HG03442 (cell line): ENCODE results near the gene RFX2.
"Not testable (repeated sequence)": the region's sequence is repeated elsewhere in the genome, so short reads cannot be mapped to it uniquely, and the experiment has no call there.

ENCODE experiments used
- ATAC-seq: cut with Tn5 transposase; IDR thresholded peaks from one replicate; pipeline ENCODE4 v1.9.1; 2021; ENCODE audit warnings: mild to moderate bottlenecking, moderate library complexity; ENCODE audit not compliant: unreplicated experiment

Gene RFX2

DNA sequence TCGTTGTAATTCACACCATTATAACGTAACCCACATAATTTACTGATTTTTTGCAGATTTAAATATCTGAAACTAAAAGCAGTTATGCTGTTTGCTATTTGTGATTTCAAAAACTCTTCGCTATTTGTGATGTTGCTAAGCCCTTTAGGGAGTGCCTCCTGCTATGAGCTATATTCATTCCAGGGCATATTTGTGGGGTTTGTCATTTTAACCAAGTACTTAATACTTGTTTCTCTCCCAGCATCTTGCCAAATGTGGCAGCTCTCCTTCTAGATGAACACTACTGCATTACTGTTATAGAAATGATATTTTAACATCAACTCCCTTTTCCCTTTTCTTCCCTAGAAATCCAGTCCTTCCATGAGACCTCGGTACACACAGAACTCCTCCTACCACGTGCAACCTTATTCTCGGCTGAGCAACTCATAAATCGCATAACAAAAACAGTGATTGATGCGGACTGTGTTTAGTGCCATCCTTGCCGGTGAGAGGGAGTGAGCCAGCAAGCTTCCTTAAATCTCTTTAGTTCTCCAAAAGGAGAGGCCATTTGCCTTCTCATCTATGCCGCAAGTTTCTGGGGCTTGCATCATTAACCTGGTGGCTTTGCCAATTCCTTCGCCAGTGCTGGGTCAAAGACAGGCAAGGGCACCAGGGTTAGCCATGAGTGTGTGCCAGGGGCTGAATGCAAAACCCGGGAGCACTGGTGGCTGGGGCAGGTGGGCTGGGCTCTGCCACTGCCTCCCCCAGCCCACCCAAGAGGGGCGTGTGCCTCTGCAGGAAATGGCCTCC is 33.4 kb downstream of the RFX2 start:
- ATAC-seq: no peak

DNA sequence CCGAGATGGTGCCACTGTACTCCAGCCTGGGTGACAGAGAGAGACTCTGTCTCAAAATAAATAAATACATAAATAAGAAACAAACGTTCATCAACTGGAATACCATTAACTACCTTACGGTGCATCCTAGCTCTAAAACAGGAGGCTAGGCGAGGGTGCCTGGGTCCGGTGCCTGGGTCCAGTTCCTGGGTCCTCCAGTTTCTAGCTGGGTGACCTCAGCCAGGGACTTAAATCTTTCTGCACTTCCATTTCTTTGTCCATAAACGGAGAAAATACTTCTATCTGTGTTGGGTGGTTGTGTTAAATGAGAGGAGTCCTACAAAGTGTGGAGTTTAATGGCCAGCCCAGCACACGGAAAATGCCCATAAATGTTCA is 34.0 kb downstream of the RFX2 start:
- ATAC-seq: no peak

DNA sequence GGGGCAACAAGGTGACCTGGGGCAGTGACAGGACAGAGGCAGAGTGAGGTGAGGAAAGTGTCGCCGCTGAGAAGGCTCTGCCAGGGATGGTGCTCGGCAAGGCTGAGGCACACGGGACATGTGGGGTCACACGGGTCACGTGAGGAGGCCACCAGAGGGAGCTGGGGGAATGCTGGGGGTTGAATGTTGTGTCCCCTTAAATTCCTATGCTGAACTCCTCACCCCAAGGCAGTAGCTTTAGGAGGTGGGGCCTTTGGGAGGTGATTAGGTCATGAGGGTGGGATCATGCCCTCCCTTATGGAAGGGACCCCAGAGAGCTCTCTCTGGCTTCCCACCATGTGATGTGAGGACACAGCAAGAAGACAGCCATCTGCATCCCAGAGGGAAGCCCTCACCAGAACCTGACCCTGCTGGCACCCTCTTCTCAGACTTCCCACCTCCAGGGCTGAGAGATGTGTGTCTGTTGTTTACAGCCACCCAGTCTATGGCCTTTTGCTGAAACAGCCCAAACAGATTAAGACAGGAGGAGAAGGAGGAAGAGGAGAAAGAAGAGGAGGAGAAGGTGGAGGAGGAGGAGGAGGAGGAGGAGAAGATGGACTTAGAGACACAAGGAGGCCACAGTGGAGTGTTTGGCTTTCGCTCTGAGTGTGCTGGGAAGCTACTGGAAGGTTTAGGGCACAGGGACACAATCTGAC is 35.4 kb downstream of the RFX2 start:
- no peak for ATAC-seq

DNA sequence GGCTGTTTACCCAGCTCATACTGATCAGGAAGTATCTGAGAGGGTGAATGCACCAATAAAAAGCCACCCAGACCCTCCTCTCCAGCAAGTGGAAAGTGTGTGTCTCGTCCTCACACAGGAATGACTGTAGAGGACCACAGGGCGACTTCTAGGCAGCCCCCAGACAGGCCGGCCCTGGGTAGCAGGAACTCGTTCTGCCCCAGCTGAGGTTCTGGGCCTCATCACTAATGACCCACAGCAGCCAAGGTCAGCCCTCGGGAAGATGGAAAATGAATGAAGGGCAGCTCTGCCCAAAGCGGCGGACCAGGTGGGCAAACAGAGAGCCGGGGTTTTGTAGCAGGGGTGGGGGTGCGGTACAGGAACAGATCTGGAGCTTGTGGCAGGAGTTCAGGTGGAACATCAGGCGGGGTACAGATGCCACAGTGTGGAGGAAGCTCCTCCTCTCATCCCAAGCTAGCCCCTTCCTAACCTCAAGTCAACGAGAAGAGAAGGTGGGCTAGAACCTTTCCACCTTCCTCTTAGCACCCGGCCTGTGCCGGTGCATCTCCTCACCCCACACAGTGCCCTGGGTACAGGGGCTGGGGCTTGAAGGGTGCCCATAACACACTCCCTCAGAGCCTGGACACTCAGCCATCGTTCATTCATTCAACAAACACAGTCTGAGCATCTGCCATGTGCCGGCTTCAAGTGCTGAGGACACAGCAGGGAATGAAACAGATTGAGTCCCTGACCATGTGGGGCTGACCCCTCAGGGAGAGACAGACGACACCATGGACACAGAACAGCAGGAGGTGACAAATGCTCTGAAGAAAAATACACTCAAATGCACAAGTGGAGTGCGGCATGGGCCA is 36.2 kb downstream of the RFX2 start:
- ATAC-seq: no peak

DNA sequence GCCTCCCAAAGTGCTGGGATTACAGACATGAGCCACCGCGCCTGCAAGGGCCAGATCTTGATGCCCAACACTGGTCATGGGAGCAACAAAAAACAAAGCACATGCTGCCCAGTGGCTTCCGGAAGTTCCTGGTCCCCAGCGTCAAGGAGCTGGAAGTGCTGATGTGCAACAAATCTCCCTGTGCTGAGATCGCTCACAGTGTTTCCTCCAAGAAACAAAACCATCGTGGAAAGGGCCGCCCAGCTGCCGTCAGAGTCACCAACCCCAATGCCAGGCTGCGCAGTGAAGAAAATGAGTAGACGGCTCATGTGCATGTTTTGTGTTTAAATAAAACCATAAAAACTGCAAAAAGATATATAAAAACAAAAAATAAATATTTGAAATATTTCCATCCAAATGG is 37.1 kb downstream of the RFX2 start:
- not testable (repeated sequence) for ATAC-seq

DNA sequence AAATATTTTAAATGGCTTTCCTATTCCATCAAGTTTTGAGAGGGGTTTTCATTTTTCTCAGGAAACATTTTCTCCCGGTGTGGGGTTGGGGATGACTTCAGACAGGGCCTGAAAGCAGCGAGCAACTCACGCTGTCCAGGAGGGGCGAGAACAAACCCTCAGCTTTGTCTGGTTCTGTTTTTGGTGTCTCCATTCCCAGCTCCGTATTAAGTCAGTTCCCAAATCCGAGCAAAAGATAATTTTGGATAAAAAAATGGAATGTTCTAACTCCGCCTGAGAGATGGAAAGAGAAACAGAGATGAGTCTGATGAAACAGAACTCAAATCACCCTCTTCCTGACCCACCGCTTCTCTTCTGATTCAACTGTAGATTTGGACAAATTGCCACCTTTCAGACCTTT is 38.4 kb downstream of the RFX2 start:
- no peak for ATAC-seq

DNA sequence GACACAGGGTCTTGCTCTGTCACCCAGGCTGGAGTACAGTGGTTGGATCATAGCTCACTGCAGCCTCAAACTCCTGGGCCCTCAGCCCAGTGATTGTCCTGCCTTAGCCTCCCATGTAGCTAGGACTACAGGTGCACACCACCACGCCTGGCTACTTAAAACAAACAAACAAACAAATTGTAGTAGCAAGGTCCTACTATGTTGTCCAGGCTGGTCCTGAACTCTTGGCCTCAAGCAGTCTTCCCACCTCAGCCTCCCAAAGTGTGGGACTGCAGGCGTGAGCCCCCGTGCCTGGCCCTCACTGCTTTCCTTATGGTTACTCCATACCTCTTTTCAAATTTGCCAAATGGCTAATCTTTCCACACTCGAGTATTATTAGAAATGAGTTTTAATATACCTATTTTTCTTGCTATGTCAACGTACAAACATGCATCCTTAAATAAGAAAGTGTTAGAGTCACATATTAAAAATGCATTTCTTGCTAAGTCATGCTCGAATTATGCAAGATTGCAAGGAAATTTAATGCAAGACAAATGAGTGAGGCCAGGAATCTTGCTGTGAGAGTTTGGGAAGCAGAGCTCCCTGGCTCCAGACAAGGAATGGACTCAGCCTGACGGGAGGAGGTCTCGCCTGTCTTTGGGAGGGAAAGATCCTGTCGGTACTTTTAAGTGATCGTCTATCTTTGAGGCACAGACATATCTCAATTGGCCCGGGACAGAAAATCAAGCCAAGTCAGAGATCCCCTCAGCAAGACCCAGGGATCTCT is 39.4 kb downstream of the RFX2 start:
- no peak for ATAC-seq

DNA sequence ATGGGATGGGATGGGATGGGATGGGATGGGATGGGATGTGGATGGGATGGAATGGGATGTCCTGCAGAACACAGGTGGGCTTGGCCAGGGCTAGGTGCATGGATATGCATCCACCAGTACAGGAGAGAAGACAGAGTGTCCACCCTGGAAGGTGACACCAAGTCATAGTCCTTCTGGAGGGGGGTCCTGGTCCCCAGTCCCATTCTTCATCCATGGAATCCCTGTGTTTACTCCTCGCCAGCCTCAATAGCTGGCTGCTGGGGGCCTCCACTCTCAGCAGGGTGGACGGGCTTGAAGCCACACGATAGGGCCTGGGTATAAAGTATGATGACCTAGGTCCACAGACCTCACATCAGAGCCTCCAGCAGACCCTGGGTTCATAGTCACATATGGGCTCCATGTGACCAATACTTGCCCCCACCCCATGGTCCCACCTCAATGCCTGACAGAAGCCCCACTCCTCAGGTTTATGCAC is 40.1 kb downstream of the RFX2 start:
- no peak for ATAC-seq

DNA sequence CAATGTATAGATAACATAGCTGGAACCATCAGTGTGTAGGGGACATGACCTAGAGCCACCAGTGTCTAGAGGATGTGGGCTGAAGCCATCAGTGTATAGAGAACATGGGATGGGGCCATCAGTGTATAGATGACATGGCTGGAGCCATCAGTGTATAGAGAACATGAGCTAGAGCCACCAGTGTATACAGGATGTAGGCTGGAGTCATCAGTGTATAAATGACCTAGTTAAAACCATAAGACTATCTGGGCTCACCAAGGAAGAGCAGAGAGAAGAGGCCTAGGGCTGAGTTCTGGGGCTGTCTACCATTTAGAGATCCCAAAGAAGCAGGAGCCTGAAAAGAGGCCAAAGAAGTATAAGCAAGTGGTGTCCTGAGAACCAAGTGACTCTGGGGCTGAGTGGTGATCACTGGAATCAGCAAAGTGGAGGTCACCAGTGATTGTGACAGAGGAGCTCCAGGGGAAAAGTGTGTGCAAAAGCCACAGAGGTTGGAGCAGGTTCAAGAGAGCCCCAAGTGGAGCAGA is 41.0 kb downstream of the RFX2 start:
- ATAC-seq: no peak

DNA sequence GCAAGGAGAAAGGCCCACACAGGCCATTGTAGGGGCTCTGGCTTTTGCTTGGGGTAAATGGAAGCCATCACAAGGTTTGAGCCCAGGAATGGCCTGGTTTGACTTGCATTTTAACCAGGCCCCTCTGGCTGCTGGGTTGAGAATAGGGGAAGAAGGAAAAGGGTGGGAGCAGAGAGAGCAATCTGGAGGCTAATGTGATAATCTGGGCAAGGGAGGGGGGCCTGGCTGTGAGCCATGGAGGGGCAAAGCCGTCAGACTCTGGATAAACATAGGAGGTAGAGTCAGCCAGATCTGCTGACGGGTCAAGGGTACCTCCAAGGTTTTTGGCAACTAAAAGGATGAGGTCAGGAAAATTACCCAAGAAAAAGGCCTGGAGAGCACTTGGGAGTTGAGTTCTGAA is 41.6 kb downstream of the RFX2 start:
- ATAC-seq: no peak

DNA sequence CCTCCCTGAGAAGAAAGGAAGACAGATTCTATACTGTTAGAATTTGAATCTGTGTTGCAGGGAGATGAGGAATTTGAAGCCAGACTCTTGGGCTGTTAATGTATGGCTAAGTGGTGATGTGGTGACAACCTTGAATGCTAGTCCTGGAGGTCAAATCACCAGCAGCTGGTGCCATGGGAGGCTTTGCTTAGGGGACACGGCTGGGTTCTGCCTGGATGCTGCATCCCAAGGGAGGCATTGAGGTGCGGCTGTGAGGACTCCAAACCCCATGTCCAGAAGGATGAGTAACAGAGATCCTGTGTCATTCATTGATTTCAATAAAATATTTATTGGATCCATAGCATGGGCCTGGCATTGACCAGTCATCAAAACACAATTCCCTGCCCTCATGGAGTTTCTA is 42.3 kb downstream of the RFX2 start:
- no peak for ATAC-seq

DNA sequence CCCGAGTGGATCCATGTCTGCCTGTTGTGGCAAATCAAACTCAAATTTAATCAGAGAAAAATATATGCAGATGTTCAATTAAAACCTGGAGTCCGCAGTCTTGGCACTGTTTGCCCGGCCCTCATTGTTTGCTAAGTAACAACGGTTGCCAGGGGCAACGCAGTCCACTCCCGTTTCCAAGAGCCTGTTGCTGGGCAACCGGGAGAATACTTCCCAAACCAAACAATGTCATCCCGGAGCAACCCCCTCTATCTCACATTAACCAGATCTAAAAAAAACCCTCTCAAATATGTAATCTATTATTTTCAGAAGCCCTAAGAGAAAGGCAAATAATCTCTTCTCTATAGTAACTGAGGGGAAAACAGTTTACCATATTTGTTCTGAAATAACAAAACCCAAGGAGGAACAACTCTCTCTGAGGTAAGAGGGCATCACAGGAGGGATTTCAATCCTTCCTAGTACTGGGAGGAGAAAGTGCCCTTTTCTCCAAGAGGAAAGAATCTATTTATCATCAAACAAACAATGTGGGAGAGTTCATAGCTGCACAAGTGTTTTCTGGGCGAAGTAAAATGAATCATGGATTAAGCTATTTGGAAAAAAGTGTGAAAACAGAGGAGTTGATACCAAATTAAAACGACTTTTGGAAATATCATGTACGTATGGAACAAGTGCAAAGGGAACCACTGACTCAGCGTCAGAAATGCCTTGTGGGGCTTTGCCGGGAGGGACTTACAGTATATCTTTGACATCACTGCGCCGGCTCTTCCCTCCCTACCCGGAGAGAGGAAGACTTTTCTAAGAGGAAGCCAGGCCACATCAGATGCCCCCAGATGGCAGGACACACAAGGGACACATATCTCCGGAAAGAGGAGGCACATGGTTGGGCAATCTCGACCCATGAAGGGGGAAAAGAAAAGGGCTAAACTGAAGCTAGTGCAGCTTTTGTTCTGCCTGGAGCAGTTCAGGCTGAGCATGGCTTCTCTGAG is 43.3 kb downstream of the RFX2 start:
- ATAC-seq: no peak

DNA sequence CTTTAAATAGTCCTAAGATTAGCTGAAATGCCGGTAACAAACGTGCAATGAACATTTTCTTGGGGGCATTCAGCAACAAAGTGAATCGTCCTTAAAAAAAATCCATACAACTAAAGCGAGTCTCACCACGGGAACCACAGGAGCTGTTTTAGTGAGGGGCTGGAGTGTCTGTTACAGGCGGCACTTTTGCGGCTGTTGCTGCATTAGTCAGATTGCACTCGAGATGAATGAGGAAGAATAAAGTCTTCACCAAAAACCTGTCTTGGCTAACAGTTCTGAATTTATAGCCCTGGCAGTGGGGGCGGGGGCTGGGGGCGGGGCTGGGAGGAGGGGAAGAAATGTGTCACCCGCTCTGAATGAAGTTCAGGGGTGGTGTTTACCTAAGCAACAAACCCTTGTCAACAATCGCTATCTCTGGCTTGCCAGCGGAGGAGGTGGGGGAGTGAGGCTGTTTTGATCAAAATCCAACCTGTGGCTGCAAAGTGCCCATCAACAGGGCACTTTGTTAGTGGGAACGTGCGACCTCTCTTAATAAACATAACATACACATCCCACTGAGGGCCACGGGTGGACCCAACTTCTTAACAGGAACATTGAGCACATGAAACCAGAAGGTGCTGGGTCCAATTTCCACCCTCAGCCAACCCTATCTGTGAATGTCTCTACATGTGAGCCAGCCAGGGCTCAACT is 44.5 kb downstream of the RFX2 start:
- no peak for ATAC-seq

DNA sequence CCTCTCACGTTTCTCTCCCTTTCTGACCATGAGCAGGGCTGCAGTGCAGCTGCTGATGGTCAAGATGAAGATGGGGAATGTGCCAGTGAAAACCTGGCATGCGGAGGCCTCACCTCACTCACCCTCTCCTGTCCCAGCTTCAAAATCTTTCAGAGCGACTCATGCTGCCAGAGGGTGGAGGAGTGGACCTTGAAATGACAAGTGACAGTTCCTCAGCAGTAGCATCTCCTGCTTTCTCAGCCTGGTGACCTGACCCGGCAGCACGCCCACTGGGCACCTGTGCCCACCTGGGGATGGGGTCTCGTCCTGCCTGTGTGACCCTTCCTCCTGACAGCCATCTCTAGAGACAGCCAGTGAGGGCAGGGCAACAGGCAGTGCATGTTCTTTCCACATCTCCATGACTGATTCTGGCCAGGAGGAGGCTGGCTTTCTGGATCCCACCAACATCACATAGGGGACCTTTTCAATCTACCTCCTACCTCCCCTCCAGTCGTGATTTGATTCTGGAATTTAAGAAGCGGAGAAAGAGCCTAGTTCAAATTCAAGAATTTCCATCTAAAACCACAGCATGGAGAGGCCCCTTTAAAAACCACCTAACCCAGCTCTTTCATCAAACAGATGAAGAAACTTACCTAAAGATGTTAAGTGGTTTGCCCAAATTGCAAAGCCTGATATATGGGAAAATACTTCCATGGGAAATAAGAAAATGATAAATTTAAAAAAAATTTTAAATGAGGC is 45.8 kb downstream of the RFX2 start:
- ATAC-seq: no peak

DNA sequence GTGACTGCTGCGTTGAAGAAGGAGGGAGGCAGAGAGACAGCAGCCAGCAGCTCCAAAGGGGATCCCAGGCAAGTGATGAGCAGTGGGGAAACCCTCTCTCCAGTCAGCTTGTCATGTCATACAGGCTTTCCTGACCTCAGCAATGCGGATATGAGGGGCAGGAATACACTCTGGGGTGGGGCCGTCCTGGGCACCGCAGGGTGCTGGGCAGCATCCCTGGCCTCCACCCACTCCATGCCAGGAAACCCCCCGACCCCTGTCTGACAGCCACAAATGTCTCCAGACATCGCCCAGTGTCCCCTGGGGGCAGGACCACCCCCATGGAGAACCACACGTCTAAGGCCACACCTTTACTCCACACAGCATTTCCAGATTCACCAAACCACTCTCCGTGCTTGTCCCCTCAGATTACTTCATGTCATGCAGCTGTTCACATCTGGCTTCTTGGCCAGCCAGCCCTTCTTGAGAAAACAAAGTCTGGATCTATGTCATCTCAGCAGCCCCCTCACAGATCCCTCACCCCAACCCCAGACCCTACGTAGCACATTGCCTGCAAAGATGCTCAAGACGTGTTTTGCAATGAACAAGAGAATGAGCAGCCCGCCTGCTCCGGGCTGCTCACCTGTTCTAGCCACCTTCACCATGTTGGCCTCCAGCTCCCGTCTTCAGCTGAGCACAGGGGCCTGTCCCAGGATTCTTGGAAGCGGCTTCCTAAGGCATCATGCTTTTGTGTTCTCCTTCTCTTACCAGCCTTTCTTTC is 46.5 kb downstream of the RFX2 start:
- no peak for ATAC-seq

DNA sequence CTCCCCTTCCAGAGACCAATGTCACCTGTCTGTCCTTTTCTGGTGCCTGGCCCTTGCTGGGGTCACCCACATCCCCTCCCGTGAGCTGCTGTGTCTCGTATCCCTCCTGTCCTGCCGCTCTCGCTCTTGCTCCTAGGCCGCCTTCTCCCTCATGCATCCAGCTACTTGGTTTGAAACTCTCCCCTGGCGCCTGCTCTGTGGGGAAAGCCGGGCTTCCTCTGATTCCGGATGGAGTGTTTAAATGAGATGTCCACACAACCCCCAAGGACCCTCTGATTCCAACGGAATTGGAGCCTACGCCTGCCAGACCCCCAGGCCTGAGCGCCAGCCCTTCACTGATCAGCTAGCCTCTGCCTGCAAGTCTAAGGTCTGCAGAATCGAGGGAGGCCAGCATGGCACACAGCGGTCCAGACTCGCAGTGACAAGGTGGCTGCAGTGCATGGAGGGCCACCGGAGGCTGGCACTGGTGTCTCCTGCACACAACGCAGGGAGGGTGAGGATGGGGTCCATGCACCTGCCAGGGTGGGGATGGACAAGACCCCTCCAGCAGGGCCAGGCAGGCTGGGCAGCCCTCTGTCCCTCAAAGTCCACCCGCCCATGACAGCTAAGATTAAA is 47.2 kb downstream of the RFX2 start:
- ATAC-seq: no peak

DNA sequence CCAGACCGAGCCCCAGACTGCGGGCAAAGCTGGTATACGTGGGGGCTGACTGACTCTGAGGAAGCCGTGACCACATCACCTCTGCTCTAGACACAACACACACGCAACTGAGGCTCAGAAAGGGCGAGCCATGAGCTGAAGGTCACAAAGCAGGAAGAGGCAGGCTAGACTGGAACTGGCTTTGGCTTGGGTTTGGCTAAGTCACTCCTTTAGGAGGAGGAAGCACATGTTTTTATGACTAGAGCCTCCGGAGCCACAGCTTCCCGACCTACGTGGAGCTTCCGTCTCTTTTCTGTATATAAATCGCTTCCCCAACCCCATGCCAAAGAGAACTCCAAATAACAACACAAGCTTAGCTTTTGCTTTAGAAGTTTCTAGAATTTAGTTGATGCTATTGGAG is 48.0 kb downstream of the RFX2 start:
- no peak for ATAC-seq
